Fibroblast of skin of scalp (primary cell): ENCODE results near the gene RSPH10B. TPM values are rescaled to one million over a fixed set of nuclear protein-coding genes. Genes with fewer than 3 reads are reported as not detected.
"Not testable (repeated sequence)": the region's sequence is repeated elsewhere in the genome, so short reads cannot be mapped to it uniquely, and the experiment has no call there.

ENCODE experiments used
- DNase-seq: peaks from one replicate; pipeline ENCODE4 v3.0.0-alpha.2; 2013
- polyA plus RNA-seq, 2 experiments: library from polyadenylated mRNA; unstranded; fragments of 120-200 nt; gene quantifications; one replicate each; pipeline ENCODE4 v1.2.1, GENCODE V29; 2013; ENCODE audit not compliant: insufficient read length in 2 of 2

Gene RSPH10B
- polyA plus RNA-seq (2013, experiment 1 of 2; ENCODE audit: insufficient read length), result 0.07 TPM
- polyA plus RNA-seq (2013, experiment 2 of 2; ENCODE audit: insufficient read length), result not detected

DNA sequence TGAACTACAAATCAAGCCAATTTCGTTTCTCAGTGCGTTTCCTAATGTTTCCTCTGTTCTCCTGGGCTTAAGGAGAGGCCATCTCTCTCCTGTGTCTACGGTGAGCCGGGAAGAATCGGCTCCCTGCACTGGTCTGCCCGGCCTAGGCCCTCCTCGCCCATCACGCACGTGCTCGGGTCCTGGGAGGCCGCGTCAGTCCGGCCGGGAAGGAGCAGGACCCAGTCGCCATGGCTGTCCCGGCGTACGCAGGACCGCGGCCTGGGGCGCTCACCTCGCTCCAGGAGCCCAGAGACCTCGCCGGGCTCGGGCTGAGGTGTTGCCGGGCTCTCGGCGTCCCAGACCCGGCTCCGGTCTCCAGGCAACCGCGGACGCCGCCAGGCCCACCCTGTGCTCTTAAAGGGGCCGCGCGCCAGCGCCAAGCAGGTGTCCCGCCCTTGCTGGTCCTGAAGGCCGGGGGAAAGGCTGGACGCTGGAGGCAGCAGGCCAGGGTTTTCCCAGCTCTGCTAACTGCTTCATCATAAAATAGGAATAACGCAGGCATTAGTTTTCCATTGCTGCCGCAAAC is at the start of gene RSPH10B:
TSS of gene RSPH10B (minus strand) at position 343 of the 565 bp plus-strand sequence. CDS start 3,573 bp downstream, outside the sequence.
- DNase-seq, result not testable (repeated sequence)

DNA sequence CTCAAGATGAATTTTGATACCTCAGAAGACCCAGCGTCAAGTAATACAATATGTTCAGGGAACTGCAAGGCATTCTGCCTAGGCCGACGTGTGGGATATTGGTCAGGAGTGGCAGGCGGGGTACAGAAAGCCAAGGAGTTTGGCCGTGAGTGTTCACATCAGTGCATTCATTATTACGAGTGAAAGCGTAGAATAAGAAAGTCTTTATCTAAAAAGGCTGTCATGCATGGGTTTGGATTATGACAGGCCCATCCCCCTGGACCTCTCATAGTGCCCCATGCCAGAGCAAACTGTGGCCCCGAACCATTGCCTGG is 46.1 kb upstream of the RSPH10B start:
- DNase-seq, result no peak

- DNase-seq, result peak; percentile 97
Measured at GRCh38 chr7:6015917-6016652, 45.6 kb upstream of the RSPH10B start.

- DNase-seq, result no peak
Measured at GRCh38 chr7:6012355-6013104, 42.0 kb upstream of the RSPH10B start.

- DNase-seq, result no peak
Measured at GRCh38 chr7:6011541-6011940, 41.1 kb upstream of the RSPH10B start.

- DNase-seq, result not testable (repeated sequence)
Measured at GRCh38 chr7:6010370-6010769, 39.9 kb upstream of the RSPH10B start.

DNA sequence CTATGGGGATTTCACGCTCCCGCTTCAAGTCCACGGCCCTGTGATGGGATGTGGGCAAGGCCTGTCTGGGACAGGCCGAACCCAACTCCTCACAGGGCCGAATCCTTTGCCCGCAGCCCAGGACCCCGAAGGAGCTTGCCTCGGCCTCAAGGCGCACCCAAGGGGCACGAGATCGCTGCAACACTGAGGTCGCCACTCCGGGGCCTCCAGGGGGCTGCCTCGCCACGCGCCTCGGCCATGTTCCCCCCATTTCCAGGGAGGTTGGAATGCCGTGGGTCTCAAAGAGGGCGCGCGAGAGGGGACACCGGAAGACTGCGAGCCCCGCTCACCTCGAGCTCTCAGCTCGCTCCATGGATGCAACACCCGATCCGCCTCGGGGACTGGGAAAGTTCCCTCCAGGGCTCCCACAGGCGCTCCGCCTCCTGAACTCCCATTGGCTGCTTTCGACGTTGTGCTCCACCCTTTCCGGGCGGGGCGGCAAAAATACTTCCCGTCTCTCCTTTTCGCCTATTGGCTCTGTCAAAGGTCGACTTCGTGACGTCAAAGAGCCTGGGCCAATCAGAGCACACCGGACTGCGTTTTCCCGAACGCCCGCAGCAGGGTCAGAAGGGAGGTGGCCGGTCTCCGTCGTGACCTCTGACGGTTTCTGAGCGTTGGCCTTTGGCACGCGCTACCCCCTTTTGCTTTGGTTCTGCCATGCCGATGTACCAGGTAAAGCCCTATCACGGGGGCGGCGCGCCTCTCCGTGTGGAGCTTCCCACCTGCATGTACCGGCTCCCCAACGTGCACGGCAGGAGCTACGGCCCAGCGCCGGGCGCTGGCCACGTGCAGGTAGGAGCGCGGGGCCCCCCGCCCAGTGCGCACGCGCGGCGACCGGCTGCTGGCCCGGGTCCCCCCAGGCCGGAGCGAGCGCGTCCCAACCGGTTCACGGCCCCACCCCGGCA is 38.5 kb upstream of the RSPH10B start, which contains the start of the genes AIMP2 and PMS2:
TSS of gene AIMP2 (plus strand) at position 605 of the 944 bp plus-strand sequence. CDS start at position 697, 92 bp downstream.
TSS of gene PMS2 (minus strand) at position 382 of the 944 bp plus-strand sequence. CDS start at position 352, 30 bp downstream.
- peak; percentile 99 for DNase-seq

DNA sequence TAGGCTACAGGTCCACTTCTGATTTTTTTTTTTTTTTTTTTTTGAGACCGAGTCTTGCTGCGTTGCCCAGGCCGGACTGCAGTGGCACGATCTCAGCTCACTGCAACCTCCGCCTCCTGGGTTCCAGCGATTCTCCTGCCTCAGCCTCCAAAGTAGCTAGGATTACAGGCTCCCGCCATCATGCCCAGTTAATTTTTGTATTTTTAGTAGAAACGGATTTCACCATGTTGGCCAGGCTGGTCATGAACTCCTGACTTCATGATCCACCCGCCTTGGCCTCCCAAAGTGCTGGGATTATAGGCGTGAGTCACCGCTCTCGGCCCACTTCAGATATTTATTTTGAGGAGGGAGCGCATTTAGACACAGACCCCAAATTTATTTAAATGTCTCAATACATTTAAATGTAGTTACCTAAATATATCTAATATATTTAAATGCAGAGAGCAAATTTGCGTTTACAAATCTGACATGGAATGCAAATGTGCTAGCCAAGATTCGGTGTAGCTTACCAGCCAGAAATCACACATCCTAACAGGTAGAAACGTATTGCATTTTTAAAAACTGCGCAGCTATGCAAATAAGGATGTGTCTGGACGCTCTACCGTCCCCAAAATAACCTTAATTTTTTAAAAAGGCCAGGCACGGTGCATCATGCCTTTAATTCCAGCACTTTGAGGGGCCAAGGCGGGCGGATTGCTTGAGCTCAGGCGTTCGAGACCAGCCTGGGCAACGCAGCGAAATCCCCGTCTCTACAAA is 37.5 kb upstream of the RSPH10B start:
- not testable (repeated sequence) for DNase-seq

DNA sequence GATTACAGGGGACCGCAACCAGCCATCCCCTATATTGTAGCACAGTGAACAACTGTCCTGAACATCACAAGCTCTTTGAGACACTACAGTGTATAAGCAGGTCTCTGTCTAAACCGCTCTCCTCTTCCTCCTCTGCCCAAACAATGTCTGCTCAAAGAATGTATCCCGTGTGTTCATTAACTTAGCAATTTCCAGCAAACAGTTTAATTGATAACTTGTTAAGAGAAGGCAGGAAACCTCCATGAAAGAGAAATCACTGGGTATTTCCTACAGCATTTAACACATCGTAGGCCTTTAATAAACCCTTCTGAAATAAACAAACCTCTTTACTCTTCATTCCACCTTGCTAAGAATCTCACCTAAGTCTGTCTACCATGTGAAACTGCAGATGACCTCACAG is 36.9 kb upstream of the RSPH10B start:
- no peak for DNase-seq

GRCh38 chr7:5997210-5997808 is 26.8 kb upstream of the RSPH10B start:
- peak; percentile 77 for DNase-seq

- not testable (repeated sequence) for DNase-seq
Measured at GRCh38 chr7:5987061-5987460, 16.6 kb upstream of the RSPH10B start.

GRCh38 chr7:5979680-5980314 is 9.3 kb upstream of the RSPH10B start:
- DNase-seq, result not testable (repeated sequence)

DNA sequence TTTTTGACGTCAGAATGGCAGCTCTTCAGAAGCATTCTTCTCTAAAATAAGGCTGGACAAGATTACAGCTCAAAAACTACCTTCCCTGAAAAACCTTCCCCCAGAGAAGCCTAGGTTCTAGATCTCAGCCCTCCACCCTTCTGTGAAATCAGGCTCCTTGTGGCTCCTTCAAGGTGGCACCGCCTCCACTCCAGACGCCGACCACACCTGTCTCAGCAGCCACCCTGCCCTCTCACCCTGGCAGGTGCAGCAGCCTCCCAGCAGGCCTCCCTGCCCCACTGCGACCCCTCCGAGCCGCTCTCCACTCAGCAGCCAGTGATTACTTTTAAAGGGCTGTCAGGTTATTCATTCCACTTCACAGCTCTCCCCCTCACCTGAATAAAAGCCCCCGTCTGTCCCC is 3.1 kb upstream of the RSPH10B start:
- not testable (repeated sequence) for DNase-seq

- DNase-seq, result not testable (repeated sequence)
Measured at GRCh38 chr7:5963810-5964209, 6.7 kb downstream of the RSPH10B start.

GRCh38 chr7:5963205-5963604 is 7.3 kb downstream of the RSPH10B start:
- DNase-seq, result not testable (repeated sequence)

- not testable (repeated sequence) for DNase-seq
Measured at GRCh38 chr7:5934945-5935450, 35.5 kb downstream of the RSPH10B start.

GRCh38 chr7:5931905-5932644 is 38.4 kb downstream of the RSPH10B start:
- DNase-seq, result not testable (repeated sequence)

DNA sequence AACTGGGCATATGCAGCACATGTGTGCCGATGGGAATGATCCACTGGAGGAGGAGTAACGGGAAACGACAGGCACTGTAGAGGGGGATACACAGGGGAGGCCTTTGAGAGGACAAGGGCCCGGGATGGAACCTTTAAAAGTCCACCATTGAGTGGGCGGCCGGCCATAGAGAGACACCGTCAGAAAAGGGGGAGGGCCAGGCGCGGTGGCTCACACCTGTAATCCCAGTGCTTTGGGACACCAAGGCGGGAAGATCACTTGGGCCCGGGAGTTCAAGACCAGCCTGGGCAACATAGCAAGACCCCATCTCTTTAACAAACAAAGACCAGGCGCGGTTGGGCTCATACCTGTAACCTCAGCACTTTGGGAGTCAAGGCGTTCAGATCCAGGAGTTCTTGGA is 39.2 kb downstream of the RSPH10B start:
- not testable (repeated sequence) for DNase-seq

DNA sequence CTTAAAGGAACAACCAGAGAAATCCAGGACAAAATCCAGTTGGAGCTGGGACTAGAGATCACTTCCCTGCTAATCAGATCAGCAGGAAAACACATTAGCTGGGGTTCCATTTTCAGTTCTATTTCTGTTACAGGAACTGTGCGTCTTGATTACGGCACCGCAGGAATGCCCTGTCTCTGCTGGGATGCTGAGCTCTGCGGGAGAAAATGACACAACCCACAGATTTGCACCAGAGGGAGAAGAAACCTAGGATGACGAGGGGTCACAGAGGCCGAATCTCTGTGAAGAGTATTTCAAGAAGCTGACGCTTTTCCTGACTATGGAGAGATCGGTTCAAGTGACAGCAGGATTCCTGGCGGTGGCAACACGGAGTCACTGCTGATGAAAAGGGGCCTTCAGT is 40.2 kb downstream of the RSPH10B start:
- not testable (repeated sequence) for DNase-seq
